BLaER1 treated with 17β-estradiol and CSF1 and Interleukin-3, amounts not matched to agents 10 nM and 100 nM (cell line): Measurements from ENCODE around the gene ANO9.
"Not testable (repeated sequence)": the region's sequence is repeated elsewhere in the genome, so short reads cannot be mapped to it uniquely, and the experiment has no call there.

Experiments
- H3K27ac ChIP-seq, 11 experiments: shearing (Covaris generic); formaldehyde crosslinking; 2 replicates each; pipeline ENCODE4 v1.8.1; 2022
- H3K27me3 ChIP-seq, 11 experiments: shearing (Covaris generic); formaldehyde crosslinking; 2 replicates each; pipeline ENCODE4 v1.8.1; 2022
- H3K36me3 ChIP-seq, 11 experiments: shearing (Covaris generic); formaldehyde crosslinking; 2 replicates each; pipeline ENCODE4 v1.8.1; 2022
- H3K4me1 ChIP-seq, 10 experiments: shearing (Covaris generic); formaldehyde crosslinking; 2 replicates each; pipeline ENCODE4 v1.8.1; 2022
- H3K4me2 ChIP-seq, 11 experiments: shearing (Covaris generic); formaldehyde crosslinking; 2 replicates each; pipeline ENCODE4 v1.8.1; 2022
- H3K4me3 ChIP-seq, 10 experiments: shearing (Covaris generic); formaldehyde crosslinking; 2 replicates each; pipeline ENCODE4 v1.8.1; 2022
- H3K9ac ChIP-seq, 11 experiments: shearing (Covaris generic); formaldehyde crosslinking; 2 replicates each; pipeline ENCODE4 v1.8.1; 2022
- H3K9me3 ChIP-seq, 11 experiments: shearing (Covaris generic); formaldehyde crosslinking; replicated peaks in 1 of 11; 2 replicates each; pipeline ENCODE4 v1.8.1; 2022
- H4K20me1 ChIP-seq, 11 experiments: shearing (Covaris generic); formaldehyde crosslinking; 2 replicates each; pipeline ENCODE4 v1.8.1; 2022
- Cebpa-rat ChIP-seq, 11 experiments: shearing (Covaris generic); IDR thresholded peaks; 2 replicates each; pipeline ENCODE4 v1.8.1; 2022

Gene ANO9

GRCh38 chr11:429931-430456 lies 11.8 kb downstream of the ANO9 start:
- Histone ChIP-seq H3K4me1 (no peaks in the 10 kb centered on the region), H4K20me1 (no peaks in the 10 kb centered on the region; a peak in 1 of 22 replicates), H3K4me3 (no peak overlapping the region), H3K36me3 (no peaks in the 10 kb centered on the region), H3K27ac (no peak overlapping the region), H3K9ac (no peak overlapping the region), H3K4me2 (no peak overlapping the region), H3K27me3 (no peaks in the 10 kb centered on the region), H3K9me3 (no peaks in the 10 kb centered on the region)
- no peak for TF ChIP-seq Cebpa-rat (IDR thresholded peaks at IDR 0.05)

- no peak for TF ChIP-seq Cebpa-rat (IDR thresholded peaks at IDR 0.05)
- no peak overlapping the region for H3K4me2 ChIP-seq
- H3K27me3 ChIP-seq: no peaks in the 10 kb centered on the region
- H4K20me1 ChIP-seq: no peaks in the 10 kb centered on the region
- no peak overlapping the region for H3K27ac ChIP-seq
- H3K9ac ChIP-seq: no peak overlapping the region
- H3K36me3 ChIP-seq: no peaks in the 10 kb centered on the region
- no peak overlapping the region for H3K4me3 ChIP-seq
- no peaks in the 10 kb centered on the region for H3K4me1 ChIP-seq
- H3K9me3 ChIP-seq: no peaks in the 10 kb centered on the region
Measured at GRCh38 chr11:429391-429790, 12.4 kb downstream of the ANO9 start.

- H3K36me3 ChIP-seq: no peaks in the 10 kb centered on the region
- H3K9ac ChIP-seq: no peak overlapping the region
- H3K27ac ChIP-seq: no peak overlapping the region
- no peak overlapping the region for H3K4me3 ChIP-seq
- no peaks in the 10 kb centered on the region for H4K20me1 ChIP-seq
- H3K4me2 ChIP-seq: no peak overlapping the region
- H3K4me1 ChIP-seq: no peaks in the 10 kb centered on the region
- no peaks in the 10 kb centered on the region for H3K9me3 ChIP-seq
- TF ChIP-seq Cebpa-rat (IDR thresholded peaks at IDR 0.05): no peak
- H3K27me3 ChIP-seq: no peaks in the 10 kb centered on the region
Measured at GRCh38 chr11:428295-428694, 13.5 kb downstream of the ANO9 start.

GRCh38 chr11:426851-427250 lies 15.0 kb downstream of the ANO9 start:
- Histone ChIP-seq H3K36me3 (no peaks in the 10 kb centered on the region), H3K27me3 (no peaks in the 10 kb centered on the region), H4K20me1 (no peaks in the 10 kb centered on the region), H3K4me3 (no peak overlapping the region), H3K4me1 (no peaks in the 10 kb centered on the region), H3K9ac (no peak overlapping the region), H3K27ac (no peak overlapping the region), H3K4me2 (no peak overlapping the region), H3K9me3 (no peaks in the 10 kb centered on the region)
- TF ChIP-seq Cebpa-rat (IDR thresholded peaks at IDR 0.05): no peak

- no peaks in the 10 kb centered on the region for H3K36me3 ChIP-seq
- TF ChIP-seq Cebpa-rat (IDR thresholded peaks at IDR 0.05): no peak
- H3K4me3 ChIP-seq: no peak overlapping the region
- H3K9me3 ChIP-seq: no peaks in the 10 kb centered on the region
- H4K20me1 ChIP-seq: no peaks in the 10 kb centered on the region
- no peaks in the 10 kb centered on the region for H3K4me1 ChIP-seq
- H3K4me2 ChIP-seq: no peak overlapping the region
- H3K27me3 ChIP-seq: no peaks in the 10 kb centered on the region
- no peak overlapping the region for H3K27ac ChIP-seq
- H3K9ac ChIP-seq: no peak overlapping the region
Measured at GRCh38 chr11:425301-425700, 16.5 kb downstream of the ANO9 start.

GRCh38 chr11:424766-425165 lies 17.0 kb downstream of the ANO9 start:
- not testable (repeated sequence) for H3K9ac ChIP-seq, H3K4me1 ChIP-seq, H3K36me3 ChIP-seq, H3K4me3 ChIP-seq, H4K20me1 ChIP-seq, H3K27ac ChIP-seq, H3K4me2 ChIP-seq, H3K9me3 ChIP-seq, H3K27me3 ChIP-seq

- H3K27me3 ChIP-seq: no peaks in the 10 kb centered on the region
- no peak overlapping the region for H3K27ac ChIP-seq
- no peak overlapping the region for H3K4me3 ChIP-seq
- no peaks in the 10 kb centered on the region for H3K9me3 ChIP-seq
- no peak for TF ChIP-seq Cebpa-rat (IDR thresholded peaks at IDR 0.05)
- no peaks in the 10 kb centered on the region for H4K20me1 ChIP-seq
- no peak overlapping the region for H3K9ac ChIP-seq
- no peaks in the 10 kb centered on the region for H3K36me3 ChIP-seq
- no peak overlapping the region for H3K4me2 ChIP-seq
- no peaks in the 10 kb centered on the region for H3K4me1 ChIP-seq
Measured at GRCh38 chr11:424232-424631, 17.6 kb downstream of the ANO9 start.

- Histone ChIP-seq H3K27ac (no peak overlapping the region), H3K36me3 (no peaks in the 10 kb centered on the region), H4K20me1 (no peaks in the 10 kb centered on the region), H3K4me1 (peaks cover 5 to 11% (median 8%) of the 10 kb centered on the region in 10 experiments), H3K9me3 (no peaks in the 10 kb centered on the region), H3K27me3 (peaks cover 0 to 7% (median 0%) of the 10 kb centered on the region in 11 experiments; a peak in 4 of 22 replicates), H3K4me2 (no peak overlapping the region), H3K9ac (no peak overlapping the region), H3K4me3 (no peak overlapping the region)
- no peak for TF ChIP-seq Cebpa-rat (IDR thresholded peaks at IDR 0.05)
Measured at GRCh38 chr11:422249-422656, 19.6 kb downstream of the ANO9 start.

GRCh38 chr11:420911-421321 lies 20.9 kb downstream of the ANO9 start:
- Histone ChIP-seq H3K4me2 (no peak overlapping the region), H3K9me3 (no peaks in the 10 kb centered on the region), H4K20me1 (no peaks in the 10 kb centered on the region), H3K4me1 (peaks cover 13 to 22% (median 19%) of the 10 kb centered on the region in 10 experiments), H3K27me3 (peaks cover 0 to 10% (median 0%) of the 10 kb centered on the region in 11 experiments; a peak in 4 of 22 replicates), H3K4me3 (no peak overlapping the region), H3K36me3 (no peaks in the 10 kb centered on the region), H3K9ac (no peak overlapping the region), H3K27ac (no peak overlapping the region)
- no peak for TF ChIP-seq Cebpa-rat (IDR thresholded peaks at IDR 0.05)

GRCh38 chr11:420054-420910 lies 21.5 kb downstream of the ANO9 start:
- H3K27ac ChIP-seq: no peak overlapping the region
- no peak overlapping the region for H3K4me2 ChIP-seq
- H3K4me1 ChIP-seq: peaks cover 19 to 28% (median 26%) of the 10 kb centered on the region in 10 experiments
- H3K9me3 ChIP-seq: no peaks in the 10 kb centered on the region
- TF ChIP-seq Cebpa-rat (IDR thresholded peaks at IDR 0.05): no peak
- no peaks in the 10 kb centered on the region for H4K20me1 ChIP-seq
- H3K4me3 ChIP-seq: no peak overlapping the region
- peaks cover 0 to 10% (median 0%) of the 10 kb centered on the region in 11 experiments; a peak in 4 of 22 replicates for H3K27me3 ChIP-seq
- no peaks in the 10 kb centered on the region for H3K36me3 ChIP-seq
- no peak overlapping the region for H3K9ac ChIP-seq
